GM12875 (cell line): Measurements from ENCODE around the gene IL23A.
A peak's percentile ranks its signal among the peaks of the same experiment; 100 is the strongest.

Experiments used
- H3K4me3 ChIP-seq: one replicate; pipeline ENCODE4 v1.5.1; 2011; ENCODE audit warnings: low read depth, low read length, control low read depth
- CTCF ChIP-seq: IDR thresholded peaks from 2 replicates; pipeline ENCODE4 v1.5.1; 2011; ENCODE audit warnings: low read depth, mild to moderate bottlenecking, control low read depth, inconsistent platforms, low read length, moderate library complexity, borderline replicate concordance; ENCODE audit not compliant: insufficient read depth

The IL23A gene

GRCh38 chr12:56299853-56300643, 38.6 kb upstream of the IL23A start, which contains the start of gene CS:
CS (minus strand) TSS chr12:56300330; CDS start chr12:56300201, 129 bp downstream.
- H3K4me3 ChIP-seq = peak within 1 kb of the TSS; percentile 78
- no peak for TF ChIP-seq CTCF

- TF ChIP-seq CTCF = no peak
- H3K4me3 ChIP-seq = peak overlapping the region; percentile 27
These were observed 37.8 kb upstream of the IL23A start for GRCh38 chr12:56300644-56301464.

GRCh38 chr12:56304276-56304675, 34.4 kb upstream of the IL23A start:
- no peak for TF ChIP-seq CTCF
- H3K4me3 ChIP-seq = no peak overlapping the region

- TF ChIP-seq CTCF = no peak
- H3K4me3 ChIP-seq = no peak overlapping the region
These were observed 33.7 kb upstream of the IL23A start for GRCh38 chr12:56304872-56305590.

GRCh38 chr12:56307221-56307965, 31.3 kb upstream of the IL23A start:
- H3K4me3 ChIP-seq = no peak overlapping the region
- TF ChIP-seq CTCF = no peak

- no peak for TF ChIP-seq CTCF
- H3K4me3 ChIP-seq = no peak overlapping the region
These were observed 30.0 kb upstream of the IL23A start for GRCh38 chr12:56308714-56309113.
